Tibial nerve (tissue), 3 donors: ENCODE data around the gene LONP1.

Experiments
- EP300 ChIP-seq, 2 donors: sonication (generic); formaldehyde crosslinking; IDR thresholded peaks; one replicate each; pipeline ENCODE4 v1.6.1; 2017; ENCODE audit warnings: antibody characterized with exemption in 2 of 2, mild to moderate bottlenecking in 1 of 2
- POLR2A ChIP-seq, 2 donors: fragments of 450-650 bp; IDR thresholded peaks; one replicate each; pipeline ENCODE4 v1.6.1; 2017; ENCODE audit warnings: antibody characterized with exemption in 2 of 2, mild to moderate bottlenecking in 2 of 2, moderate library complexity in 2 of 2

DNA sequence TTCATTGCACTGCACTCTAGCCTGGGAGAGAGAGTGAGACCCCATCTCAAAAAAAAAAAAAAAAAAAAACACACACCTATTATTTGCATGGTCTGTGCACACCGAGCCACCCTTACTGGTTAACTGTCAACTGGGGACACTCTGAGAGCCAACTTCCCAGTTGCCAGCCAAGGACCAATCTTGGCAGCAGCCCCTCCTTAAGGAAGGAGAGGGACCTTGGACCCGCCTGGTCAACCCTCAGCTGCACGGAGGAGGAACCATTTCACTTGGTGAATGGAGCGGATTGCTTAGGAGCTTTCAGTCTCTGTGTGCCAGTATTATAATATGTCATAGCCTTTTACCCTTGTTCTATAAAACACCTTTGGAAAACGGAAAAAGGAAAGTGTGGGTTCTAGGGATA, 64.5 kb downstream of the LONP1 start:
- TF ChIP-seq EP300 (IDR thresholded peaks at IDR 0.05) (no peak), POLR2A (IDR thresholded peaks at IDR 0.05) (no peak)
